GM19438 (cell line): ENCODE measurements around the gene DMTF1.
"Not testable (repeated sequence)": the region's sequence is repeated elsewhere in the genome, so short reads cannot be mapped to it uniquely, and the experiment has no call there.

Experiments used
- ATAC-seq: cut with Tn5 transposase; IDR thresholded peaks from one replicate; pipeline ENCODE4 v1.9.1; 2021; ENCODE audit warnings: low read depth; ENCODE audit not compliant: unreplicated experiment

Gene DMTF1

DNA sequence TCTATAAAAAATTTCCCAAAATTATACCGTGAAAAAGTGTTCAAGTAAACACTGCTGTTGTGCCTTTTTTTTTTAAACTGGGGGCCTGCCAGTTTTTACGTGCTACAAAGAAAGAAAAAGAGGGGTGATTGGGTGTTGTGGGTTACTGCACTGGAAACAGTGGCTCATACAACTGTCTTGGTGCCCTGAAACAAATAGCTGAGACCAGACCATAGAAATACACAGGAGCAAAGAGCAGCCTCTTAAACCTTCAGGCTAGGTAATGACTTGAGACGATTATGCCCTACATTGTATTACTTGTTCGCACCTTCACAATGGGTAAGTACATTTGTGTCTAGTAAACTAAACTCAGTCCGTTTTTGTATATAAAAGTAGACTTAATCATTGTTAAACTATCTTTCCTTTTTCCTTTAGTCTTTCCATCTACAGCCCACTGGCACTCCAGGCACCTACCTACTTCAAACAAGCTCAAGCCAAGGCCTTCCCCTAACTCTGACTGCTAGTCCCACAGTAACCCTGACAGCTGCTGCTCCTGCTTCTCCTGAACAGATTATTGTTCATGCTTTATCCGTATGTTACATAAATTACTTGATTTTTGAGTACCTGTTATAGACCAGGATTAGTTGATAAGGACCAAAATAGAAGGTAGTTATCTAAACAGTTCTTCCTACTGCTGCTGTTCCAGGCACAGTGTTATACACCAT is 40.7 kb downstream of the DMTF1 start:
- ATAC-seq, result no peak

DNA sequence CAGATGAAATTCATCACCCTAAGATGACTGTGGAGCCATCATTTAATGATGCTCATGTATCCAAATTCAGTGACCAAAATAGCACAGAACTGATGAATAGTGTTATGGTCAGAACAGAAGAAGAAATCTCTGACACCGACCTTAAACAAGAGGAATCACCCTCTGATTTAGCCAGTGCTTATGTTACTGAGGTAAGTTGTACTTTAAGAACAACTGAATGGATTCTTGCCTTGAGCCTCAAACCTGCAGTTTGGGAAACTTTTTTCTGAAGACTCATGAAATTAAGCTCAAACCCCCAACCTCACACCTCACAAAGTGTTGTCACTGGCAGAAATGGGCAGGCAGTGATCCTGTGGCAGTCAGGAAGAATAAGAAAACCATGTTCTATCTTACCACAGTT is 41.7 kb downstream of the DMTF1 start:
- ATAC-seq, result no peak

DNA sequence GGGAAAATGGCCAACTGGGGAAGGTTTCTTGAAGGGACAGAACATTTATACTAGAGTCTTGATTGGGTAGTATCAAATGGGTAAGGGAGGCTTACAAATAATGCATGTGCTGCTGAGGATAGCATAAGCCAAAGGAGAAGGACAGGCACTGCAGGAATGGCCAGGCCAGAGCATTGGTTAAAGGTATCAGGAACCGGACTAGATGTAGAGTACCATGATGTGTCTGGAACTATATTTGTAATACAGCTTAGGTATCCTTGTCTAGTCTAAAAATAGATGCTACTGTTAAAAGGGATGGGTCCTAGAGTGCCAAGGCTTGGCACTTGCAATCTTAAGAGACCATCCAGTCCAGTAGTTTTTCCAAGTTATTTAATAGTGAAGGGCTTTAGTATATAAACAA is 47.0 kb downstream of the DMTF1 start:
- ATAC-seq, result no peak

DNA sequence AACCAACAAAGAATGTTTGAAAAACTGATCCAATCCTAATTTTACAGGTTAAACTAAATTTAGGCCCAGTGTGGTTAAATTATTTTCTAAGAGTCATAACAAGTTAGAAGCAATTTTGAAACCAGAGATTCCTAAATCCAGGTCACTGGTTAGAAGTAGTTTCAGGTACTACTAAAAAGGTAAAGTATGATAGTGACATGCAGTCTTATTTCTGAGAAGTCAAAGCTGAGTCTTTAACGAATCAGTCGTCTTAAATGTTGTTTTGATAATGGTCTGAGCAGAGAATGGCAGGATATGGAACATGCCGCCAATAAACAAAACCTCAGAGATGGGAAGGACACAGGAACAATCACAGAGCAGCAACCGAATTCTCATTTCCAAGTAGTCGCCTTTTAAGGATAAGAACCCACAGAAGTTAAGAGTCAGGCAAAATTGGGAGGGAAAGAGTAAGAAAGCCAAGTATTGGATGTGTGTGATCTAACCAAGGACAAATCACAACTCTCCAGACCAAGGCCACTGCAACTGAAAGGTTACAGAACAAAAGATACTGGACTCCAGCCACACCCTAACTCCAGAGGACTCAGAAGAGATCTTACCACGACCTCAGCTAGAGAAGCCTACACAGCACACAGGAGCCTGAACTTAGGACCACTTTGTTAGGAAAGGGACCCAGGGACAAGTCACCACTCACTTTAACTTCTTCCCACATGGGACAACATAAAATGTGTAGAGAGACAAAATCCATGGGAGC is 47.6 kb downstream of the DMTF1 start:
- ATAC-seq, result no peak

DNA sequence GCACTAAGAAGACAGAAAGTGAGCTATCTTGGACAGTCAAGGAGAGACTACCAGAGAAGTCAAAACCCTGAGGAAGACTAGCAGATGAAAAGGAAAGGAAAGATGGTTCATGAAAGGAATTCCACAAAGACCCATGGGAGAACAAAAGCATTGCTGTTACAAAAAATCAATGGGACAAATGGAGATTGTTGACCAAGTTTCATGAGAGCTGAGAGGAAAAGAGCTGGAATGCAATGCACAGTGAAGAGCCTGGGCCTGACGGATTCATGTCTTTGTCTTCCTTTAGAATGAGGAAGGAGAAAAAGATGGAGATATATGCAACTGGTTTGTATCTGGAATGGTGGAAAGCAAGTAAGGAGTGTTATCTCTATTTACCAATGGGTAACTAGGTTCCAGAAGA is 50.0 kb downstream of the DMTF1 start:
- ATAC-seq, result no peak

DNA sequence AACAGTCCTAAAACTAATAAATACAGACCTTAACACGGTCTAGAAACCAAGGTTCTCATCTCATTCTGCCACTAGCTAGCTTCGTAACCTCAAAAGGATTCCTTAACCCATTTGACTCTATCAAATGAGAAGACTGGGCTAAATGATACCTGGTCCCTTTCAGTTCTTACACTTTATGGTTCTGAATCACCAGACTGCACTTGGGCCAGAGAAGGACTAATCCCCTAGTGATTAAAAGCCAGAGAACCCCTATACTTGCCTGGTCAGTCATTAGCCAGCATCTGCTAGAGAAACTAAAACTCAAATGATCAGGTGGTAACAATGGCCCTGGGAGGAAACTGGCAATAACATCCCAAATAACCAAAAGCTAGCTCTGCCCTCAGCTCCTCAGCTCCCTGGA is 50.5 kb downstream of the DMTF1 start:
- no peak for ATAC-seq

DNA sequence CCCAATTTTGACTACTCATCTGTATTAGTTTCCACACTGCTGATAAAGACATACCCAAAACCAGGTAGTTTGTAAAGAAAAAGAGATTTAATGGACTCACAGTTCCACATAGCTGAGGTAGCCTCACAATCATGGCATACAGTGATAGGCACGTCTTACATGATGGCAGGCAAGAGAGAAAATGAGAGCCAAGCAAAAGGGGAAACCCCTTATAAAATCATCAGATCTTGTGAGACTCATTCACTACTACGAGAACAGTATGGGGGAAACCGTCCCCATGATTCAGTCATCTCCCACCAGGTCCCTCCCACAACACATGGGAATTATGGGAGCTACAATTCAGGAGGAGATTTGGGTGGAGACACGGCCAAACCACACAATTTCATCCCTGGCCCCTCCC is 51.7 kb downstream of the DMTF1 start:
- not testable (repeated sequence) for ATAC-seq

DNA sequence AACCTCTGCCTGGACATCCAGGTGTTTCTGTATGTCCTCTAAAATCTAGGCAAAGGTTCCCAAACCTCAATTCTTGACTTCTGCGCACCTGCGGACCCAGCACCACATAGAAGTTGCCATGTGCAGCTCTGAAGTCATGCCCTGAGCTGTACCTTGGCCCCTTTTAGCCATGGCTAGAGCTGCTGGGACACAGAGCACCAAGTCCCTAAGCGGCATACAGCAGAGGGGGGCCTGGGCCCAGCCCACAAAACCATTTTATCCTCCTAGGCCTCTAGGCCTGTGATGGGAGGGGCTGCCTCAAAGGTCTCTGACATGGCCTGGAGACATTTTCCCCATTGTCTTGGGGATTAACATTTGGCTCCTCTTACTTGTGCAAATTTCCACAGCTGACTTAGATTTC is 52.7 kb downstream of the DMTF1 start:
- no peak for ATAC-seq

DNA sequence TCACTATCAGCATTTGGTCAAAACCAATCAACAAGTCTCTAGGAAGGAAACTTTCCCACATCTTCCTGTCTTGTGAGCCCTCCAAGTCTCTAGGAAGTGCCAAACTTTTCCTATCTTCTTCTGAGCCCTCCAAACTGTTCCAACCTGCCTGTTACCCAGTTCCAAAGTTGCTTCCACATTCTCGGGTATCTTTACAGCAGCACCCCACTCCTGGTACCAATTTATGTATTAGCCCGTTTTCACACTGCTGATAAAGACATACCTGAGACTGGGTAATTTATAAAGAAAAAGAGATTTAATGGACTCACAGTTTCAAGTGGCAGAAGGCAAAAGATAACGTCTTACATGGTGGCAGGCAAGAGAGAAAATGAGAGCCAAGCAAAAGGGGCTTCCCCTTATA is 53.4 kb downstream of the DMTF1 start:
- not testable (repeated sequence) for ATAC-seq

DNA sequence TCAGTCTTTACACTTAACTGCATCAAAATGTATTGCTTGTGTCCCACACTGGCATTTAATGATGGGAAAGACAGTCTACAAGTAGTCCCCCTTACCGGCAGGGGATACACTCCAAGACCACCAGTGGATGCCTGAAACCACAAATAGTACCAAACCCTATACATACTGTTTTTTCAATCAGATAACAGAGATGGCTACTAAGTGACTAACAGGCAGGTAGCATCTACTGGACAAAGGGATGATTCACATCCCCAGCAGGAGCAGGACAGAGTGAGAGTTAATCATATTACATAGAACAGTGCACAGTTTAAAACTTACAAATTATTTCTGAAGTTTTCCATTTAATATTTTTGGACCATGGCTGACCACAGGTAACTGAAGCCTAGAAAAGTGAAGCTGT is 54.1 kb downstream of the DMTF1 start:
- ATAC-seq, result no peak

DNA sequence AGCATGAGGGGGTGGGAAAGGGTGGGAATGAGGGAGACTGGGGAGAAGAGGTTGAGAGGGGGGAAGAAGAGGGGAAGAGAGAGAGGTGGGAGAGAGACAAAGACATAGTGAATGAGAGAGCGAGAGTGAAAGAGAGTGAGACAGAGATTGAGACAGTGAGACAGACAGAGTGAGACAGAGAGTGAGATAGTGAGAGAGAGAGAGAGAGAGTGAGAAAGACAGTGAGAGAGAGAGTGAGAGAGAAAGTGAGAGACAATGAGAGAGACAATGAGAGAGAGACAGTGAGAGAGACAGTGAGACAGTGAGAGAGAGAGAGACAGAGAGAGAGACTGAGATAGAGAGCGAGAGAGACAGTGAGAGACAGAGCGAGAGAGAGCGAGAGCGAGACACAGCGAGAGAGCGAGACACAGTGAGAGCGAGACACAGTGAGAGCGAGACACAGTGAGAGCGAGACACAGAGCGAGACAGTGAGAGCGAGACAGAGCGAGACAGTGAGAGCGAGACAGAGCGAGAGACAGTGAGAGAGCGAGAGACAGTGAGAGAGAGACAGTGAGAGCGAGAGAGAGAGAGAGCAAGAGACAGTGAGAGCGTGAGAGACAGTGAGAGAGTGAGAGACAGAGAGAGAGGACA is 57.2 kb downstream of the DMTF1 start:
- ATAC-seq, result no peak

DNA sequence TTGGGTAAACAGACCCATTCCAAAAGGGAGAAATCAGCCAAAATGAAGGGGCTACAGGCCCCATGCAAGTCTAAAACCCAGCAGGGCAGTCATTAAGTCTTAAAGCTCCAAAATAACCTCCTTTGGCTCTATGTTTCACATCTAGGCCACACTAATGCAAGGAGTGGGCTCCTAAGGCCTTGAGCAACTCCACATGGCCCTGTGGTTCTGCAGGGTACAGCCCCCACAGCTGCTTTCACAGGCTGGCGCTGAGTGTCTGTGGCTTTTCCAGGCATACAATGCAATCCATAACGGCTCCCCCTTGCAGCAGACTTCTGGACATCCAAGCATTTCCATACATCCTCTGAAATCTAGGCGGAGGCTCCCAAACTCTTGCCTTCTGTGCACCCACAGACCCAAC is 58.3 kb downstream of the DMTF1 start:
- ATAC-seq, result no peak

DNA sequence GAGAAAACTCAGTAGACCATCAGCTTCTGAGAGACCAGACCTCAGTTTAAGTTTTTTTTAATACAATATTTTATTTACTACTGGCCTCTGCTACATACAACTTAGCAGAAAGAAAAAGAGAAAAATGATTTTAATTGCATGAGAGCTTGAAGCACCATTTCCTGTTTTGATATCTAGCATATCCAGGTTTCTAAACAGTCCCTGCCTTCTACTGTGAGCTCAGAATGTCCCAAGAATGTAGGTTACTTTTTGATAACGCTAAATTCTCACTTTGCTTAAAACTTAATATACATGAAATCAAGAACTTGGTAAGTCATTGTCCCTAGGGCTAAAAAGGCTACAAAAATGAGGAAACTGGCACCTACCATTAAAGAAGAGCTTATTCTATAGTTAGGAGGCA is 60.2 kb downstream of the DMTF1 start:
- ATAC-seq, result no peak

DNA sequence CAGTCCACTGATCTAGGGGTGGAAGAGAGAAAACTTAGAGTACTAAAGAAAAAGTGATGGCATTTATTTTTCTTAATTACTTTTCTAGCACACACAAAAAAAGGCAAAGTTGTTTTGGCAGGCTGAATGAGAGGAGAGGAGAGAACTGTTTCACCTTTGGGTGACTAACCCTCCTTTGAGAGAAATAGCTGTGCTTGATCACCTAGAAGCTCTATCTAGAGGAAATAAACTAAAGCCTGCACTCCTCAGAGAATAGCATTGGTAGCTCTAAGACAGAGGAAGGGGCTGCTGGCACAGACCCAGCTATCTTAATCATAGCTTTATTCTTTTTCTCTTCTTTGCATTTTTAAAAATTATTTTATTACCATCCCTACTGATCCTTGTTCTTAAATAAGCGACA is 61.0 kb downstream of the DMTF1 start:
- no peak for ATAC-seq

DNA sequence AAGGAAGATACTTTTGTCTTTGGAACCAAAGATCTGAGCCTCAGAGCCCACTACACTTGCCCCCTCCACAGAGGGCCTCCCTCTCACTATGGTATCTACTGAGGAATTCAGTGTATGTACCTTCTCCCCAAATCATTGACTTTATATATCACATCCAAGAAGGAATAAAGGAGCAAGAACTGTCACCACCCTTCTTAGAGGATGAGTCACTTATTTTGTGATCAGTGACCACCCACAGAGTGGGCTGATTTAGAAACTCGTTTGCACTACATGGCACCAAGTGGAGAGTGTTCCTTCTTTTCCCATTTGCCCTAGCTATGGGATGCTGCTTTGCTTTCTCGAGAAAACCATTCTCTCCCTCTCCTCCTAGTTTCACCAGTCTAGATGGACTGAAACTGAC is 61.6 kb downstream of the DMTF1 start:
- no peak for ATAC-seq

DNA sequence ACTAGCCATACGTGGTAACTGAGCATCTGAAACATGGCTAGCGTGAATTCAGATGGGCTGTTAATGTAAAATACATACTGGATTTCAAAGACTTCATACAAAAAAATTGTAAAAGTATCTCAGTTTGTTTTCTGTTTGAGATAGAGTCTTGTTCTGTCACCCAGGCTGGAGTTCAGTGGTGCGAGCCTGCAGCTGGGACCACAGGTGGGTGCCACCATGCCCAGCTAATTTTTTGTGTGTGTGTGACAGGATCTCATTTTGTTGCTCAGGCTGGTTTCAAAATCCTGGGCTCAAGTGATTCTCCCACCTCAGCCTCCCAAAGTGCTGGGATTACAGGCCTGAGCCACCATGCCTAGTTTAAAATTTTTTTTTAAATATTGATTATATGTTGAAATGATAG is 62.8 kb downstream of the DMTF1 start:
- no peak for ATAC-seq

DNA sequence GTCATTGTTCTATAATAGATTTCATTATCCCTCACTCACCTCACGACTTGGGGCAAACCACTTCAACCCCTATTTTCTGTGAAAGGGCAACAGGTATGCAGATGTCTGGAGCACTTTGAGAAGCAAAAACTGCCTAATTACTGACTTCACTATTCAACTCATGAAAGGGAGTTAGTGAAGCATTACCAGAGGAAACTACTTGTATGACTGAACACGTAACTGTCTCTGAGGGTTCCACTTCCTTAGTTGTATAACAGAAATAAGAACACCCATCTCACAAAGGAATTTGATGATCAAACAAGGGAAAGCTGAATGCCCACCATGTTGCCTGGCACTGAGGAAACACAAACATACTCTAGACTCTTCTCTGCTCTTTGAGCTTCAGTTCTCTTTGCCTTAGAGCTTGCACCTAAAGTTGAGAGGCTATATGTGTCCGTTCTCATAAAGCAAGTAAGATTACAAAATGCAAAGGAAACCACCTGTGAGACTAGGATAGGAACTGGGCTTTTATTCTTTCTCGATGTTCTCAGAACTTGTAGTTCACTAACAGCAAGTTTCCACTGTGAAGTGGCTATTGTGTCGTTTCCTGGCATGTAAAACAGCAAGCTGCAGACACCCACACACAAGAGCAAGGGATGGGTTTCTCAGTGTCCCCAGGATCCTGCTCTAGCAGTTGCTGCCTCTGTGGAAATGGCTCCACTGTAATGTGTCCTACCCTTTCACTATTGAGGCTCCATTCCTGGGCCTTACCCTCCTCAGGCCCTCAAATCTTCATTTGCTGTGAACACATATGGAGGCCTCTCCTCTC is 64.7 kb downstream of the DMTF1 start:
- peak; percentile 47 for ATAC-seq

DNA sequence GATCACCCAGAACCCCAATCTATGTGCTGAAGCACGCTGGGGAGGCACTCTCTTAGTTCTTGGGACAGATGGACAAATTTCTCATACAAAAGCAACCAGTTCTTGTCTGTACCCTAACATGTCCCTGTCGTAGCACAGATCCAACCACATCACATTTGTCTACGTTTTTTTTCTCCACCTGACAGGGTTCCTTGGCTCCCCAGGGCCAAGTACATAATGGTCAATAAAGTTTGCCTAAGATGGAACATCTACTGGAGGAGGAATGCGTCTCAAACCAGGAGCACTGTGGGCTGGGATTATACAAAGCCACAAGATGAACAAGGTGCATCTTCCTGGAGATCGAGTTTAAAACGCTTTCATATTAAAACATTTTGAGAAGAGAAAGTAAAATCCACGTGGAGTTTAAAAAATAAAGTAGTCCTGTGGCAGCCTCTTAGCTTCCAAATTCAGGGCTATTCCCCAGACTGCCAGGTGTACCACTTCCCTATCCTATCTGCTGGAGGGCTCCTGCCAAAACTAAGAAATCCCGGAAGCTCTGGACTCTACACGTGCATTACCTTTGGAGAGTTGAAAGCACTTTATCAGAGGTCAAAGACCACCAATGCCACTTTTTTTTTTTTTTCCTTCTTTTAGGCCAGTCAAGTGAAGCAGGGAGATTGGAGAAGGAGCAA is 65.9 kb downstream of the DMTF1 start:
- no peak for ATAC-seq

DNA sequence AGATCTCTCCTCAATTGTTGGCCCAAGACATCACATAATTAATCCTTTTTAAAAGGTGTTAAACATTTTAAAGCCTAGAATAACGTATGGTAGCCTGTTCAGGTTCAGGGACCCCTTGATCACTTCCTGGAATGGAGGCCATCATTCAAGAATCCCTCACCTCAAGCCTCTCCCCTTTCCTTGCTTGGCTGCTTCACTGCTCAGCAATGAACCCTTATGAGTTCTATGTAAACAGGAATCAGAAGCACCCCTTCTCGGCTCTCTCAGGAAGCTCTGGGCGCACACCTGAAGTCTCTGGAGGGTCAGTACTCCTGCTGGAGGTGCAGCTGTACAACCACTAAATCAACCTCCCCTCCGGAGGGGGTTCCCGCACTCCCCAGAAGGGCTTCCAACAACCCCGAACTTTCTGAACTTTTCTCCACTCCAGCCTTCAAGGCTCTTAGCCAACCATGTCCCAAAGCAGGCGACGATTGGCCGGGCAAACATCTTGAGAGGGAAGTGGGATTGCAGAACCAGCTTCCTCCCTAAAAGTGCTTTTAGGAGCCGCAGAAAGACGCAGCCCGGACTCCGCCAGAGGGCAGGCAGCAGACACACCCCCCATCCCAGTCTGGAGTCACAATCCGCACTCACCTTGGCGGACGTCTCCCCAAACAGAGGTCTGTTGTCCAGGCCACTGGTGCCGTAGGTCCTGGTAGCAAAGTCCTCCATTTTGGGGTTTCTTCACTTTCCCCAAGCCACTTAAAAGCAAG is 66.7 kb downstream of the DMTF1 start:
- ATAC-seq, result peak; percentile 26

DNA sequence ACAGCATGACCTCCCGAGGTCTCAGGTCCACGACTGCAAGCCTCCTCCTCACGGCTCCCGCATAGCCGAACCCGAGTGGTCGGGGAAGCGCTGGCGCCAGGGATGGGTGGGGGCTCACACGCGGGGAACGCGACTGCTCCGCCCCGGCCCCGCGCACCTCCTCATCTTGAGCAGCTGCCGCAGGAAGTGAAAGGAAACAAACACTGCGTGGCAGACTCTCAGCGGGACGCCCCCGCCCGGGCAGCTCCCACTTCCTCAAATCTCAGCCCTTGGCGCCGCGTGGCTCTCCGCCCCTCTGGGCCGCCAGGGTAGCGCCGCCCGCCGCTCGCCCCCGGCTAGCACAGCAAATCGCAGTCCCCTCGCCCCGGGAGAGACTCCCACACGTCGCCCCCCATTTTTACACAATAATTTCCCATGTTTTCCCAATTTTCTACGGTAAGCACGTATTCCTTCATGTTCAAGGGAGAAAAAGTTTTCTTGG is 67.3 kb downstream of the DMTF1 start, which contains the start of gene TMEM243:
Gene TMEM243, minus strand, starts transcription at position 188 of the 481 bp plus-strand sequence. CDS start 229 bp downstream, outside the sequence.
- peak; percentile 41 for ATAC-seq
